Endothelial cell of hepatic sinusoid (primary cell): ENCODE results near the gene LORICRIN.
"Not testable (repeated sequence)": the region's sequence is repeated elsewhere in the genome, so short reads cannot be mapped to it uniquely, and the experiment has no call there.

Source experiments
- in situ Hi-C: cut with HindIII; loops from 2 replicates; pipeline ENCODE4 v1.10.0; 2017; ENCODE audit warnings: low sequenced_read_pairs

LORICRIN gene

GRCh38 chr1:153259387-153259786 lies at the start of gene LORICRIN:
Gene LORICRIN (plus strand): TSS chr1:153259687. CDS start chr1:153260950, 1,263 bp downstream.
- in situ Hi-C loops: no loop called here

GRCh38 chr1:153210206-153210605 lies 49.3 kb upstream of the LORICRIN start:
- in situ Hi-C loops: loop anchor here (5.0 kb wide), 1 partner anchor 38 kb away; no protein-coding TSS in a partner anchor

- in situ Hi-C loops: loop anchor here (5.0 kb wide), 1 partner anchor 40 kb away; no protein-coding TSS in a partner anchor
Measured at GRCh38 chr1:153212201-153212600, 47.3 kb upstream of the LORICRIN start.

- in situ Hi-C loops: loop anchor here (5.0 kb wide), 1 partner anchor 41 kb away; no protein-coding TSS in a partner anchor
Measured at GRCh38 chr1:153213519-153213918, 46.0 kb upstream of the LORICRIN start.

- in situ Hi-C loops: no loop called here
Measured at GRCh38 chr1:153217212-153217611, 42.3 kb upstream of the LORICRIN start, which contains the start of gene PRR9. Gene PRR9 (plus strand): TSS chr1:153217584. CDS start chr1:153218145, 561 bp downstream.

GRCh38 chr1:153217744-153218416 lies 41.6 kb upstream of the LORICRIN start:
- in situ Hi-C loops: no loop called here

- in situ Hi-C loops: no loop called here
Measured at GRCh38 chr1:153220606-153221303, 38.7 kb upstream of the LORICRIN start.

- in situ Hi-C loops: not testable (repeated sequence)
Measured at GRCh38 chr1:153223040-153223891, 36.2 kb upstream of the LORICRIN start.

GRCh38 chr1:153227810-153228209 lies 31.7 kb upstream of the LORICRIN start:
- in situ Hi-C loops: no loop called here

GRCh38 chr1:153228491-153228890 lies 31.0 kb upstream of the LORICRIN start:
- in situ Hi-C loops: no loop called here

- in situ Hi-C loops: not testable (repeated sequence)
Measured at GRCh38 chr1:153229076-153229829, 30.2 kb upstream of the LORICRIN start.

- in situ Hi-C loops: no loop called here
Measured at GRCh38 chr1:153231363-153231762, 28.1 kb upstream of the LORICRIN start.

GRCh38 chr1:153231785-153232184 lies 27.7 kb upstream of the LORICRIN start:
- in situ Hi-C loops: no loop called here

GRCh38 chr1:153232553-153232952 lies 26.9 kb upstream of the LORICRIN start:
- in situ Hi-C loops: no loop called here

GRCh38 chr1:153233448-153233847 lies 26.0 kb upstream of the LORICRIN start:
- in situ Hi-C loops: no loop called here

- in situ Hi-C loops: no loop called here
Measured at GRCh38 chr1:153238527-153238926, 21.0 kb upstream of the LORICRIN start.

GRCh38 chr1:153242160-153242559 lies 17.3 kb upstream of the LORICRIN start:
- in situ Hi-C loops: no loop called here

GRCh38 chr1:153245466-153245865 lies 14.0 kb upstream of the LORICRIN start:
- in situ Hi-C loops: no loop called here

- in situ Hi-C loops: no loop called here
Measured at GRCh38 chr1:153246018-153246417, 13.5 kb upstream of the LORICRIN start.

- in situ Hi-C loops: no loop called here
Measured at GRCh38 chr1:153246825-153247224, 12.7 kb upstream of the LORICRIN start.
